Endothelial cell of umbilical vein (primary cell): ENCODE data around the gene CLDN22. TPM values are rescaled to one million over a fixed set of nuclear protein-coding genes. Genes with fewer than 3 reads are reported as not detected.

Source experiments
- BruUV-seq: library from RNA; stranded (reverse); fragments of 400-500 nt; replicated peaks from 2 replicates; lab custom pipeline; 2021; lab: Mats Ljungman, UMichigan
- CTCF ChIA-PET: fragments of 300-600, 350-600 bp; sonication (Branson Sonifier 250); formaldehyde crosslinking; loops from one replicate; lab custom pipeline; 2021; ENCODE audit warnings: antibody characterized with exemption, inconsistent platforms; lab: Charles Lee
- POLR2A ChIA-PET: fragments of 300-600, 350-600 bp; sonication (Branson Sonifier 250); formaldehyde crosslinking; loops from one replicate; lab custom pipeline; 2021; ENCODE audit warnings: antibody characterized with exemption, inconsistent platforms; lab: Charles Lee
- DNase-seq: peaks from one replicate; pipeline ENCODE4 v3.0.0-alpha.2; 2011; ENCODE audit warnings: low read depth, low spot score
- FAIRE-seq: peaks from 2 replicates; lab custom pipeline; 2011; peaks lifted over from hg19 to GRCh38; lab: Jason Lieb, UNC
- H2AFZ ChIP-seq: 2 replicates; pipeline ENCODE4 v1.6.0; 2012; ENCODE audit warnings: low read depth, low read length, control low read depth, inconsistent platforms
- H3K27ac ChIP-seq: 2 replicates; pipeline ENCODE4 v1.5.1; 2011; ENCODE audit warnings: low read depth, mild to moderate bottlenecking, control low read depth, low read length, moderate library complexity; ENCODE audit not compliant: insufficient read depth
- H3K27me3 ChIP-seq, 2 experiments: 2 replicates each; pipeline versions ENCODE4 v1.6.0 to v1.6.1; 2011; ENCODE audit warnings: low read length in 2 of 2, mixed read lengths in 1 of 2; ENCODE audit not compliant: control insufficient read depth in 2 of 2, insufficient read depth in 2 of 2
- H3K36me3 ChIP-seq, 2 experiments: 2 replicates in 1 of 2; 3 replicates in 1 of 2; pipeline ENCODE4 v1.5.1; 2011; ENCODE audit warnings: low read length in 2 of 2, mild to moderate bottlenecking in 1 of 2, moderate library complexity in 1 of 2; ENCODE audit not compliant: control insufficient read depth in 2 of 2, insufficient read depth in 2 of 2; ENCODE audit errors: extremely low read depth in 1 of 2
- H3K4me1 ChIP-seq: 3 replicates; pipeline ENCODE4 v1.5.1; 2011; ENCODE audit warnings: mild to moderate bottlenecking, low read length; ENCODE audit not compliant: control insufficient read depth, insufficient read depth; ENCODE audit errors: extremely low read depth
- H3K4me2 ChIP-seq: 2 replicates; pipeline ENCODE4 v1.6.1; 2011; ENCODE audit warnings: low read length, control low read depth, mixed read lengths; ENCODE audit not compliant: insufficient read depth
- H3K4me3 ChIP-seq, 3 experiments: fragments of 200-600 bp in 1 of 3; sonication (generic), shearing (Covaris generic) in 1 of 3; replicated peaks in 1 of 3; 2 replicates each; pipeline ENCODE4 v1.5.1; 2011 to 2016; ENCODE audit warnings: control low read depth in 3 of 3, low read length in 3 of 3, mild to moderate bottlenecking in 2 of 3, inconsistent platforms in 1 of 3, low read depth in 1 of 3, moderate library complexity in 1 of 3; ENCODE audit not compliant: insufficient read depth in 1 of 3
- H3K79me2 ChIP-seq: 2 replicates; pipeline ENCODE4 v1.6.0; 2012; ENCODE audit warnings: low read length, inconsistent platforms; ENCODE audit not compliant: control insufficient read depth, insufficient read depth
- H3K9ac ChIP-seq: replicated peaks from 2 replicates; pipeline ENCODE3; 2011; ENCODE audit warnings: low read length, control low read depth; ENCODE audit not compliant: insufficient read depth; ENCODE audit errors: extremely low read depth
- H3K9me1 ChIP-seq: replicated peaks from 3 replicates; pipeline ENCODE4 v1.6.0; 2011; ENCODE audit warnings: mild to moderate bottlenecking, low read length; ENCODE audit not compliant: control insufficient read depth, insufficient read depth; ENCODE audit errors: extremely low read depth
- H3K9me3 ChIP-seq: replicated peaks from 2 replicates; pipeline ENCODE4 v1.5.1; 2012; ENCODE audit warnings: low read length, inconsistent platforms; ENCODE audit not compliant: control insufficient read depth, insufficient read depth
- H4K20me1 ChIP-seq: replicated peaks from 2 replicates; pipeline ENCODE3; 2011; ENCODE audit warnings: mild to moderate bottlenecking, low read length; ENCODE audit not compliant: control insufficient read depth, insufficient read depth; ENCODE audit errors: extremely low read depth
- CTCF ChIP-seq, 2 donors: IDR thresholded peaks; 1 replicate in 1 of 2; 2 replicates in 1 of 2; pipeline ENCODE4 v1.5.1; 2011; ENCODE audit warnings: low read length in 2 of 2, mild to moderate bottlenecking in 2 of 2, moderate library complexity in 2 of 2, control low read depth in 1 of 2, inconsistent platforms in 1 of 2, low read depth in 1 of 2; ENCODE audit not compliant: insufficient read depth in 1 of 2; ENCODE audit errors: extremely low read depth in 1 of 2
- EZH2 ChIP-seq: IDR thresholded peaks from 2 replicates; pipeline ENCODE4 v1.6.1; 2012; ENCODE audit warnings: borderline replicate concordance, low read depth, mild to moderate bottlenecking, moderate library complexity, low read length, inconsistent platforms; ENCODE audit not compliant: severe bottlenecking
- FOS ChIP-seq: IDR thresholded peaks from 2 replicates; pipeline ENCODE4 v1.6.1; 2011; ENCODE audit warnings: mild to moderate bottlenecking, low read length, moderate library complexity, borderline replicate concordance; ENCODE audit not compliant: insufficient read depth
- GATA2 ChIP-seq: IDR thresholded peaks from 2 replicates; pipeline ENCODE4 v1.7.0; 2011; ENCODE audit warnings: low read depth, mild to moderate bottlenecking, moderate library complexity, mixed read lengths, low read length; ENCODE audit not compliant: insufficient read length, insufficient read depth
- JUN ChIP-seq: IDR thresholded peaks from 2 replicates; pipeline ENCODE4 v1.6.1; 2011; ENCODE audit warnings: borderline replicate concordance, low read depth; ENCODE audit not compliant: insufficient read length, insufficient read depth
- MAX ChIP-seq: IDR thresholded peaks from 2 replicates; pipeline ENCODE4 v1.6.1; 2011; ENCODE audit not compliant: insufficient read depth, insufficient read length
- MYC ChIP-seq: IDR thresholded peaks from one replicate; pipeline ENCODE4 v1.6.1; 2011; ENCODE audit warnings: mild to moderate bottlenecking, low read depth, low read length
- POLR2A ChIP-seq: IDR thresholded peaks from 2 replicates; pipeline ENCODE4 v1.6.1; 2012; ENCODE audit warnings: low read depth, mild to moderate bottlenecking, control low read depth, low read length
- POLR2AphosphoS5 ChIP-seq: IDR thresholded peaks from 2 replicates; pipeline ENCODE4 v1.6.1; 2012; ENCODE audit warnings: low read depth, mild to moderate bottlenecking, control low read depth, low read length, moderate library complexity; ENCODE audit not compliant: insufficient read depth
- dilution Hi-C: fragments of 300-500 bp; cut with MboI; formaldehyde crosslinking; loops from one replicate; pipeline ENCODE4 v1.15.0; 2019; ENCODE audit warnings: low sequenced_read_pairs; ENCODE audit not compliant: extremely low pct_ligation_motif_present
- intact Hi-C: fragments of 100-400 bp; cut with micrococcal nuclease; formaldehyde crosslinking; loops from one replicate; pipeline ENCODE4 v1.10.0; 2022
- polyA plus RNA-seq, 4 experiments: library from polyadenylated mRNA; depleted of rRNA in 3 of 4; stranded (reverse) in 3 of 4; unstranded in 1 of 4; fragments of >200 nt; gene quantifications; 2 replicates each; pipeline versions ENCODE4 v1.2.1 to v1.2.3, GENCODE V29; 2011 to 2012; ENCODE audit warnings: missing spikeins in 1 of 4
- total RNA-seq: library from RNA; stranded (reverse); gene quantifications from 2 replicates; pipeline ENCODE4 v1.2.3, GENCODE V29; 2021

Gene CLDN22
- total and polyA plus RNA-seq, 2 donors (not counting 3 experiments of a cell fraction or from before 2014, with no cell fraction given) = not detected

- Histone ChIP-seq H3K4me3 (no peak overlapping the region), H3K9ac (no peak overlapping the region), H3K27me3 (no peaks in the 10 kb centered on the region), H3K4me1 (peaks cover 9% of the 10 kb centered on the region), H3K36me3 (peaks cover 13 to 27% of the 10 kb centered on the region in 2 experiments), H4K20me1 (no peaks in the 10 kb centered on the region), H3K9me1 (no peaks in the 10 kb centered on the region), H3K4me2 (no peak overlapping the region), H3K79me2 (no peaks in the 10 kb centered on the region), H3K27ac (no peak overlapping the region), H2AFZ (no peak overlapping the region), H3K9me3 (no peaks in the 10 kb centered on the region)
- dilution Hi-C loops (no loop called here), intact Hi-C loops (loop anchor here (5.0 kb wide), 1 partner anchor 112 kb away; no protein-coding TSS in a partner anchor)
- DNase-seq = no peak
- FAIRE-seq = no peak
- POLR2A ChIA-PET = no interaction called here
- BruUV-seq = no TSS peak
- TF ChIP-seq POLR2AphosphoS5 (no peak), GATA2 (no peak), POLR2A (no peak), CTCF (IDR thresholded peaks at IDR 0.05; ENCODE audit: extremely low read depth in 1 of 2, insufficient read depth in 1 of 2, low read depth in 1 of 2, low read length in 2 of 2) (no peak), EZH2 (no peak), MYC (no peak), FOS (no peak), MAX (no peak), JUN (no peak)
- CTCF ChIA-PET = no interaction called here
Observed at GRCh38 chr4:183284965-183285364, 35.1 kb downstream of the CLDN22 start.
